ENCODE data around the gene ARHGAP24. TPM values are rescaled to one million over a fixed set of nuclear protein-coding genes. Genes with fewer than 3 reads are reported as not detected.

The ARHGAP24 gene
- total RNA-seq, 2 experiments from 2014 or later: not detected

- Mint-ChIP-seq H3K36me3 (ENCODE audit: low read depth) (no peaks in the 10 kb centered on the region), H3K9me3 (no peaks in the 10 kb centered on the region), H3K4me3 (no peak overlapping the region), H3K27ac (no peak overlapping the region), H3K4me1 (no peaks in the 10 kb centered on the region), H3K27me3 (no peaks in the 10 kb centered on the region)
- ChIA-PET POLR2A (no interaction called here), CTCF (no interaction called here)
- no peak for DNase-seq
Observed at GRCh38 chr4:85748654-85749053, 273.7 kb downstream of the ARHGAP24 start.

GRCh38 chr4:85751866-85752265, 276.9 kb downstream of the ARHGAP24 start:
- no peaks in the 10 kb centered on the region for H3K36me3 Mint-ChIP-seq (ENCODE audit: low read depth)
- no peak overlapping the region for H3K4me3 Mint-ChIP-seq
- no peak for DNase-seq
- POLR2A ChIA-PET: no interaction called here
- H3K4me1 Mint-ChIP-seq: no peaks in the 10 kb centered on the region
- no peak overlapping the region for H3K27ac Mint-ChIP-seq
- H3K9me3 Mint-ChIP-seq: no peaks in the 10 kb centered on the region
- no peaks in the 10 kb centered on the region for H3K27me3 Mint-ChIP-seq
- CTCF ChIA-PET: interaction anchor here (0.9 kb wide), 1 partner anchor 8 kb away, joined by 3 read pairs; no protein-coding TSS in a partner anchor

- Mint-ChIP-seq H3K27me3 (no peaks in the 10 kb centered on the region), H3K4me1 (no peaks in the 10 kb centered on the region), H3K27ac (no peak overlapping the region), H3K36me3 (ENCODE audit: low read depth) (no peaks in the 10 kb centered on the region), H3K4me3 (no peak overlapping the region), H3K9me3 (no peaks in the 10 kb centered on the region)
- ChIA-PET CTCF (no interaction called here), POLR2A (no interaction called here)
- DNase-seq: no peak
Observed at GRCh38 chr4:85755285-85755684, 280.3 kb downstream of the ARHGAP24 start.

GRCh38 chr4:85756938-85757337, 282.0 kb downstream of the ARHGAP24 start:
- DNase-seq: no peak
- POLR2A ChIA-PET: no interaction called here
- CTCF ChIA-PET: no interaction called here

GRCh38 chr4:85759388-85759787, 284.4 kb downstream of the ARHGAP24 start:
- H3K36me3 Mint-ChIP-seq (ENCODE audit: low read depth): no peaks in the 10 kb centered on the region
- ChIA-PET POLR2A (no interaction called here), CTCF (interaction anchor here (0.9 kb wide), 1 partner anchor 8 kb away, joined by 3 read pairs; no protein-coding TSS in a partner anchor)
- no peak for DNase-seq
- no peaks in the 10 kb centered on the region for H3K9me3 Mint-ChIP-seq
- H3K4me3 Mint-ChIP-seq: no peak overlapping the region
- no peaks in the 10 kb centered on the region for H3K4me1 Mint-ChIP-seq
- no peaks in the 10 kb centered on the region for H3K27me3 Mint-ChIP-seq
- no peak overlapping the region for H3K27ac Mint-ChIP-seq

More at GRCh38 chr4:85756938-85757337, 282.0 kb downstream of the ARHGAP24 start:
- Mint-ChIP-seq H3K4me3 (no peak overlapping the region), H3K36me3 (ENCODE audit: low read depth) (no peaks in the 10 kb centered on the region), H3K27me3 (no peaks in the 10 kb centered on the region), H3K4me1 (no peaks in the 10 kb centered on the region), H3K9me3 (no peaks in the 10 kb centered on the region), H3K27ac (no peak overlapping the region)

GRCh38 chr4:85760511-85760910, 285.6 kb downstream of the ARHGAP24 start:
- POLR2A ChIA-PET: no interaction called here
- CTCF ChIA-PET: no interaction called here
- Mint-ChIP-seq H3K9me3 (no peaks in the 10 kb centered on the region), H3K27ac (no peak overlapping the region), H3K4me3 (no peak overlapping the region), H3K4me1 (no peaks in the 10 kb centered on the region), H3K36me3 (ENCODE audit: low read depth) (no peaks in the 10 kb centered on the region), H3K27me3 (no peaks in the 10 kb centered on the region)
- no peak for DNase-seq

GRCh38 chr4:85761803-85762528, 287.0 kb downstream of the ARHGAP24 start:
- CTCF ChIA-PET: interaction anchor here (0.6 kb wide), 1 partner anchor 31 kb away, joined by 3 read pairs; no protein-coding TSS in a partner anchor
- POLR2A ChIA-PET: no interaction called here
- H3K4me3 Mint-ChIP-seq: no peak overlapping the region
- no peaks in the 10 kb centered on the region for H3K4me1 Mint-ChIP-seq
- no peak overlapping the region for H3K27ac Mint-ChIP-seq
- H3K27me3 Mint-ChIP-seq: no peaks in the 10 kb centered on the region
- no peak for DNase-seq
- H3K36me3 Mint-ChIP-seq (ENCODE audit: low read depth): no peaks in the 10 kb centered on the region
- H3K9me3 Mint-ChIP-seq: no peaks in the 10 kb centered on the region

- no peaks in the 10 kb centered on the region for H3K36me3 Mint-ChIP-seq (ENCODE audit: low read depth)
- no peak overlapping the region for H3K27ac Mint-ChIP-seq
- DNase-seq: no peak
- ChIA-PET CTCF (no interaction called here), POLR2A (no interaction called here)
- no peaks in the 10 kb centered on the region for H3K27me3 Mint-ChIP-seq
- no peak overlapping the region for H3K4me3 Mint-ChIP-seq
- H3K4me1 Mint-ChIP-seq: no peaks in the 10 kb centered on the region
- no peaks in the 10 kb centered on the region for H3K9me3 Mint-ChIP-seq
Observed at GRCh38 chr4:85762529-85762871, 287.6 kb downstream of the ARHGAP24 start.

- no peaks in the 10 kb centered on the region for H3K9me3 Mint-ChIP-seq
- ChIA-PET CTCF (no interaction called here), POLR2A (no interaction called here)
- H3K4me1 Mint-ChIP-seq: no peaks in the 10 kb centered on the region
- H3K27ac Mint-ChIP-seq: no peak overlapping the region
- H3K4me3 Mint-ChIP-seq: no peak overlapping the region
- H3K36me3 Mint-ChIP-seq (ENCODE audit: low read depth): no peaks in the 10 kb centered on the region
- no peaks in the 10 kb centered on the region for H3K27me3 Mint-ChIP-seq
- no peak for DNase-seq
Observed at GRCh38 chr4:85763202-85763601, 288.3 kb downstream of the ARHGAP24 start.

- CTCF ChIA-PET: no interaction called here
- H3K4me1 Mint-ChIP-seq: no peaks in the 10 kb centered on the region
- POLR2A ChIA-PET: no interaction called here
- DNase-seq: no peak
- no peaks in the 10 kb centered on the region for H3K27me3 Mint-ChIP-seq
- no peaks in the 10 kb centered on the region for H3K36me3 Mint-ChIP-seq (ENCODE audit: low read depth)
- no peaks in the 10 kb centered on the region for H3K9me3 Mint-ChIP-seq
- H3K4me3 Mint-ChIP-seq: no peak overlapping the region
- no peak overlapping the region for H3K27ac Mint-ChIP-seq
Observed at GRCh38 chr4:85767649-85768048, 292.7 kb downstream of the ARHGAP24 start.

- no peak overlapping the region for H3K27ac Mint-ChIP-seq
- H3K4me3 Mint-ChIP-seq: no peak overlapping the region
- ChIA-PET CTCF (no interaction called here), POLR2A (no interaction called here)
- no peaks in the 10 kb centered on the region for H3K36me3 Mint-ChIP-seq (ENCODE audit: low read depth)
- DNase-seq: no peak
- H3K9me3 Mint-ChIP-seq: no peaks in the 10 kb centered on the region
- H3K27me3 Mint-ChIP-seq: no peaks in the 10 kb centered on the region
- no peaks in the 10 kb centered on the region for H3K4me1 Mint-ChIP-seq
Observed at GRCh38 chr4:85769009-85769408, 294.1 kb downstream of the ARHGAP24 start.

- Mint-ChIP-seq H3K36me3 (ENCODE audit: low read depth) (no peaks in the 10 kb centered on the region), H3K27me3 (no peaks in the 10 kb centered on the region), H3K27ac (no peak overlapping the region), H3K4me1 (no peaks in the 10 kb centered on the region), H3K4me3 (no peak overlapping the region), H3K9me3 (no peaks in the 10 kb centered on the region)
- ChIA-PET CTCF (no interaction called here), POLR2A (no interaction called here)
- DNase-seq: no peak
Observed at GRCh38 chr4:85772470-85772869, 297.5 kb downstream of the ARHGAP24 start.

- H3K9me3 Mint-ChIP-seq: no peaks in the 10 kb centered on the region
- POLR2A ChIA-PET: no interaction called here
- CTCF ChIA-PET: no interaction called here
- no peaks in the 10 kb centered on the region for H3K4me1 Mint-ChIP-seq
- H3K27ac Mint-ChIP-seq: no peak overlapping the region
- H3K4me3 Mint-ChIP-seq: no peak overlapping the region
- H3K36me3 Mint-ChIP-seq (ENCODE audit: low read depth): no peaks in the 10 kb centered on the region
- no peak for DNase-seq
- no peaks in the 10 kb centered on the region for H3K27me3 Mint-ChIP-seq
Observed at GRCh38 chr4:85773372-85773771, 298.4 kb downstream of the ARHGAP24 start.

- Mint-ChIP-seq H3K36me3 (ENCODE audit: low read depth) (no peaks in the 10 kb centered on the region), H3K9me3 (no peaks in the 10 kb centered on the region), H3K27me3 (no peaks in the 10 kb centered on the region), H3K4me1 (no peaks in the 10 kb centered on the region), H3K4me3 (no peak overlapping the region), H3K27ac (no peak overlapping the region)
- ChIA-PET CTCF (no interaction called here), POLR2A (no interaction called here)
- DNase-seq: no peak
Observed at GRCh38 chr4:85774000-85774399, 299.1 kb downstream of the ARHGAP24 start.
